ENCODE data around the gene ADAMTSL5.

DNA sequence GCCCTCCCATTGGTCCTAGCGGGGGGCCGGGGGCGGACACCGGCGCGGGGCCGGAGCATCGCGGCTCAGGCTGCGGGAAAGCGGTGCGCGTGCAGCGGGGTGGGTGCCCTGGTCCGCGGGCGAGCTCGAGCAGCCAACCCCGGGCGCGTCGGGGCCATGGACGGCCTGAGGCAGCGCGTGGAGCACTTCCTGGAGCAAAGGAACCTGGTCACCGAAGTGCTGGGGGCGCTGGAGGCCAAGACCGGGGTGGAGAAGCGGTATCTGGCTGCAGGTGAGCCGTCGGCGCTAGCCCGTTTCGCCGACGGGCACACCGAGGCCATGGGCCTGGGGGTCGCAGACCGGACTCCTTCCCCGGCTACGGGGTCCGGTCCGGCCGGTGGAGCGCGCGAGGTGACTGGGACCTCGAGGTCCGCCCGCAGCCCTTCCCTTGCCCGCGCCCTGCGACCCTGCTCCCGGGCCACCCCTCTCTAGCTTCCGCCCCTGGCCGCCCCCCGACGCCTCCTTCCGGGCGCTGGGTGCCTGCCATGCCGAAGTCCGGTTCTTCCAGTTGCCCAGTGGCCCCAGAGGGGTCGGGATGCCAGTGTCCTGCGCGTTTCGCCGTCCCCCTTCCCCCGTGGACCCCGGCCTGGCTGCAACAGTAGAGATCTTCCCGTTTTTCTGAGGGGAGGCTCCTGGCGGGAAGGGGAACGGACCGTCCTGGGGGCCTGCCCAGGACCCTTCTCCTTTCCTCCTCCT is 21.5 kb downstream of the ADAMTSL5 start, which contains the start of gene REEP6:
- TF ChIP-seq, protein P1, sequence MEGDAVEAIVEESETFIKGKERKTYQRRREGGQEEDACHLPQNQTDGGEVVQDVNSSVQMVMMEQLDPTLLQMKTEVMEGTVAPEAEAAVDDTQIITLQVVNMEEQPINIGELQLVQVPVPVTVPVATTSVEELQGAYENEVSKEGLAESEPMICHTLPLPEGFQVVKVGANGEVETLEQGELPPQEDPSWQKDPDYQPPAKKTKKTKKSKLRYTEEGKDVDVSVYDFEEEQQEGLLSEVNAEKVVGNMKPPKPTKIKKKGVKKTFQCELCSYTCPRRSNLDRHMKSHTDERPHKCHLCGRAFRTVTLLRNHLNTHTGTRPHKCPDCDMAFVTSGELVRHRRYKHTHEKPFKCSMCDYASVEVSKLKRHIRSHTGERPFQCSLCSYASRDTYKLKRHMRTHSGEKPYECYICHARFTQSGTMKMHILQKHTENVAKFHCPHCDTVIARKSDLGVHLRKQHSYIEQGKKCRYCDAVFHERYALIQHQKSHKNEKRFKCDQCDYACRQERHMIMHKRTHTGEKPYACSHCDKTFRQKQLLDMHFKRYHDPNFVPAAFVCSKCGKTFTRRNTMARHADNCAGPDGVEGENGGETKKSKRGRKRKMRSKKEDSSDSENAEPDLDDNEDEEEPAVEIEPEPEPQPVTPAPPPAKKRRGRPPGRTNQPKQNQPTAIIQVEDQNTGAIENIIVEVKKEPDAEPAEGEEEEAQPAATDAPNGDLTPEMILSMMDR (IDR thresholded peaks at IDR 0.05; ENCODE audit: low read depth, low read length, missing input control), result no peak
- TF ChIP-seq YY1 (IDR thresholded peaks at IDR 0.05), result no peak
- TF ChIP-seq, protein P2, sequence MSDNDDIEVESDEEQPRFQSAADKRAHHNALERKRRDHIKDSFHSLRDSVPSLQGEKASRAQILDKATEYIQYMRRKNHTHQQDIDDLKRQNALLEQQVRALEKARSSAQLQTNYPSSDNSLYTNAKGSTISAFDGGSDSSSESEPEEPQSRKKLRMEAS (IDR thresholded peaks at IDR 0.05), result no peak
- no peak for TF ChIP-seq GABPA (IDR thresholded peaks at IDR 0.05 in 1 of 2, conservative IDR thresholded peaks at IDR 0.05 in 1 of 2)
- TF ChIP-seq, protein P3, sequence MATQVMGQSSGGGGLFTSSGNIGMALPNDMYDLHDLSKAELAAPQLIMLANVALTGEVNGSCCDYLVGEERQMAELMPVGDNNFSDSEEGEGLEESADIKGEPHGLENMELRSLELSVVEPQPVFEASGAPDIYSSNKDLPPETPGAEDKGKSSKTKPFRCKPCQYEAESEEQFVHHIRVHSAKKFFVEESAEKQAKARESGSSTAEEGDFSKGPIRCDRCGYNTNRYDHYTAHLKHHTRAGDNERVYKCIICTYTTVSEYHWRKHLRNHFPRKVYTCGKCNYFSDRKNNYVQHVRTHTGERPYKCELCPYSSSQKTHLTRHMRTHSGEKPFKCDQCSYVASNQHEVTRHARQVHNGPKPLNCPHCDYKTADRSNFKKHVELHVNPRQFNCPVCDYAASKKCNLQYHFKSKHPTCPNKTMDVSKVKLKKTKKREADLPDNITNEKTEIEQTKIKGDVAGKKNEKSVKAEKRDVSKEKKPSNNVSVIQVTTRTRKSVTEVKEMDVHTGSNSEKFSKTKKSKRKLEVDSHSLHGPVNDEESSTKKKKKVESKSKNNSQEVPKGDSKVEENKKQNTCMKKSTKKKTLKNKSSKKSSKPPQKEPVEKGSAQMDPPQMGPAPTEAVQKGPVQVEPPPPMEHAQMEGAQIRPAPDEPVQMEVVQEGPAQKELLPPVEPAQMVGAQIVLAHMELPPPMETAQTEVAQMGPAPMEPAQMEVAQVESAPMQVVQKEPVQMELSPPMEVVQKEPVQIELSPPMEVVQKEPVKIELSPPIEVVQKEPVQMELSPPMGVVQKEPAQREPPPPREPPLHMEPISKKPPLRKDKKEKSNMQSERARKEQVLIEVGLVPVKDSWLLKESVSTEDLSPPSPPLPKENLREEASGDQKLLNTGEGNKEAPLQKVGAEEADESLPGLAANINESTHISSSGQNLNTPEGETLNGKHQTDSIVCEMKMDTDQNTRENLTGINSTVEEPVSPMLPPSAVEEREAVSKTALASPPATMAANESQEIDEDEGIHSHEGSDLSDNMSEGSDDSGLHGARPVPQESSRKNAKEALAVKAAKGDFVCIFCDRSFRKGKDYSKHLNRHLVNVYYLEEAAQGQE (IDR thresholded peaks at IDR 0.05), result no peak
- TF ChIP-seq, protein P4, sequence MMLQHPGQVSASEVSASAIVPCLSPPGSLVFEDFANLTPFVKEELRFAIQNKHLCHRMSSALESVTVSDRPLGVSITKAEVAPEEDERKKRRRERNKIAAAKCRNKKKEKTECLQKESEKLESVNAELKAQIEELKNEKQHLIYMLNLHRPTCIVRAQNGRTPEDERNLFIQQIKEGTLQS (IDR thresholded peaks at IDR 0.05), result no peak

Data from liver (tissue), 3 donors.